SK-N-SH (cell line): Measurements from ENCODE around the gene CBX7. TPM values are rescaled to one million over a fixed set of nuclear protein-coding genes. Genes with fewer than 3 reads are reported as not detected.

Experiments
- CTCF ChIA-PET: fragments of 300-600, 350-600 bp; formaldehyde crosslinking; extraction: SDS; loops from one replicate; lab custom pipeline; 2021; lab: Yijun Ruan, JAX
- POLR2A ChIA-PET: fragments of 350-600 bp; sonication (Branson Sonifier 250); formaldehyde crosslinking; extraction: SDS; loops from one replicate; lab custom pipeline; 2020; ENCODE audit warnings: antibody characterized with exemption, inconsistent platforms; lab: Yijun Ruan, JAX
- DNase-seq: peaks from one replicate; pipeline ENCODE4 v3.0.0; 2012
- H2AFZ ChIP-seq: fragments of 200-600 bp; sonication (generic); 2 replicates; pipeline ENCODE4 v1.8.1; 2016; ENCODE audit warnings: antibody characterized with exemption, mild to moderate bottlenecking, low read depth
- H3F3A ChIP-seq: fragments of 200-600 bp; sonication (generic); replicated peaks from 2 replicates; pipeline ENCODE3; 2016; ENCODE audit warnings: antibody characterized with exemption, mild to moderate bottlenecking; ENCODE audit not compliant: insufficient read depth
- H3K27ac ChIP-seq, 2 experiments: fragments of 200-500 bp in 1 of 2; fragments of 200-600 bp in 1 of 2; sonication (Bioruptor generic) in 1 of 2; sonication (generic), shearing (Covaris generic) in 1 of 2; 2 replicates each; pipeline versions ENCODE4 v1.5.1 to v1.6.1; 2014 to 2016; ENCODE audit warnings: low read depth in 2 of 2, inconsistent platforms in 1 of 2, low read length in 1 of 2, mild to moderate bottlenecking in 1 of 2, mixed read lengths in 1 of 2
- H3K27me3 ChIP-seq: fragments of 200-600 bp; sonication (generic), shearing (Covaris generic); 2 replicates; pipeline ENCODE4 v1.6.1; 2016; ENCODE audit warnings: mixed run types; ENCODE audit not compliant: insufficient read depth
- H3K36me3 ChIP-seq, 2 experiments: fragments of 200-500 bp in 1 of 2; fragments of 200-600 bp in 1 of 2; sonication (Bioruptor generic) in 1 of 2; sonication (generic) in 1 of 2; replicated peaks in 1 of 2; 2 replicates each; pipeline versions ENCODE3 to v1.5.1; 2014 to 2016; ENCODE audit warnings: low read length in 1 of 2, mild to moderate bottlenecking in 1 of 2; ENCODE audit not compliant: insufficient read depth in 2 of 2, control insufficient read depth in 1 of 2
- H3K4me1 ChIP-seq, 2 experiments: fragments of 200-500 bp in 1 of 2; fragments of 200-600 bp in 1 of 2; sonication (Bioruptor generic) in 1 of 2; sonication (generic), shearing (Covaris generic) in 1 of 2; 2 replicates each; pipeline versions ENCODE4 v1.5.1 to v1.6.1; 2014 to 2016; ENCODE audit warnings: low read depth in 1 of 2, low read length in 1 of 2, mixed run types in 1 of 2; ENCODE audit not compliant: insufficient read depth in 2 of 2, control insufficient read depth in 1 of 2
- H3K4me2 ChIP-seq: fragments of 200-600 bp; sonication (generic), shearing (Covaris generic); 2 replicates; pipeline ENCODE4 v1.6.1; 2017; ENCODE audit warnings: mixed run types
- H3K4me3 ChIP-seq, 2 experiments: fragments of 200-500 bp in 1 of 2; fragments of 200-600 bp in 1 of 2; sonication (Bioruptor generic) in 1 of 2; sonication (generic), shearing (Covaris generic) in 1 of 2; 2 replicates each; pipeline versions ENCODE4 v1.5.1 to v1.8.1; 2014 to 2016; ENCODE audit warnings: low read depth in 2 of 2, inconsistent platforms in 1 of 2, low read length in 1 of 2, mild to moderate bottlenecking in 1 of 2, mixed read lengths in 1 of 2, moderate library complexity in 1 of 2
- H3K79me2 ChIP-seq: fragments of 200-600 bp; sonication (generic); 2 replicates; pipeline ENCODE4 v1.8.1; 2017; ENCODE audit warnings: mild to moderate bottlenecking; ENCODE audit not compliant: insufficient read depth
- H3K9ac ChIP-seq: fragments of 200-600 bp; sonication (generic); 2 replicates; pipeline ENCODE4 v1.6.1; 2017; ENCODE audit warnings: mixed run types
- H3K9me2 ChIP-seq: fragments of 200-600 bp; sonication (generic); 2 replicates; pipeline ENCODE4 v1.6.1; 2017; ENCODE audit warnings: mixed run types
- H3K9me3 ChIP-seq: fragments of 200-600 bp; sonication (generic); 2 replicates; pipeline ENCODE4 v1.6.1; 2017; ENCODE audit warnings: mixed run types, mild to moderate bottlenecking, moderate library complexity
- H4K20me1 ChIP-seq: fragments of 200-600 bp; sonication (generic); 2 replicates; pipeline ENCODE4 v1.6.1; 2017; ENCODE audit warnings: mild to moderate bottlenecking, mixed run types; ENCODE audit not compliant: insufficient read depth
- CHD2 ChIP-seq: fragments of 150-350 bp; IDR thresholded peaks from 2 replicates; pipeline ENCODE4 v1.6.1; 2018; ENCODE audit warnings: low read length; ENCODE audit not compliant: partially characterized antibody
- EZH2phosphoT487 ChIP-seq: fragments of 200-600 bp; sonication (generic); IDR thresholded peaks from 2 replicates; pipeline ENCODE4 v1.6.1; 2017; ENCODE audit warnings: low read depth, mixed run types, mild to moderate bottlenecking, antibody characterized with exemption, moderate library complexity, borderline replicate concordance
- FOXJ3 ChIP-seq: sonication (generic); formaldehyde crosslinking; IDR thresholded peaks from 2 replicates; pipeline ENCODE4 v1.5.1; 2020; ENCODE audit warnings: mild to moderate bottlenecking, missing genetic modification reagents
- FOXM1 ChIP-seq: IDR thresholded peaks from 2 replicates; pipeline ENCODE4 v1.4.0; 2012; ENCODE audit warnings: low read depth, mild to moderate bottlenecking
- MXI1 ChIP-seq: IDR thresholded peaks from 2 replicates; pipeline ENCODE4 v1.6.1; 2012; ENCODE audit warnings: mild to moderate bottlenecking, low read depth, low read length, improper control_type of control experiment
- NRF1 ChIP-seq: IDR thresholded peaks from 2 replicates; pipeline ENCODE4 v1.6.1; 2012; ENCODE audit warnings: low read depth, mild to moderate bottlenecking, low read length
- RAD21 ChIP-seq: IDR thresholded peaks from 2 replicates; pipeline ENCODE4 v1.6.1; 2012; ENCODE audit warnings: mild to moderate bottlenecking, low read length
- REST ChIP-seq: IDR thresholded peaks from 2 replicates; pipeline ENCODE4 v1.6.1; 2012; ENCODE audit warnings: mild to moderate bottlenecking, low read depth, low read length, moderate library complexity
- RFX5 ChIP-seq: IDR thresholded peaks from 2 replicates; pipeline ENCODE4 v1.6.1; 2012; ENCODE audit warnings: mild to moderate bottlenecking, improper control_type of control experiment, low read length
- TEAD4 ChIP-seq: IDR thresholded peaks from 2 replicates; pipeline ENCODE4 v1.4.0; 2012; ENCODE audit warnings: mild to moderate bottlenecking, borderline replicate concordance; ENCODE audit not compliant: insufficient read depth
- WGBS: methylation state at CpG from one replicate; pipeline ENCODE4 v1.1.6; 2017; ENCODE audit warnings: low lambda C conversion rate; 5-methylcytosine and 5-hydroxymethylcytosine counted together
- polyA plus RNA-seq, 3 experiments: library from polyadenylated mRNA; depleted of rRNA; stranded (reverse); fragments of >200 nt; gene quantifications; 2 replicates each; pipeline ENCODE4 v1.2.3, GENCODE V29; 2012

The CBX7 gene
- polyA plus RNA-seq (2012; rRNA removed) = 2.3 and 2.7 TPM in 2 replicates
- polyA plus RNA-seq (2012; cell fraction: cytosol; rRNA removed) = 1.4 and 2.3 TPM in 2 replicates
- 8.3 and 9.9 TPM in 2 replicates for polyA plus RNA-seq (2012; cell fraction: nucleus; rRNA removed)

- no peaks in the 10 kb centered on the region for H3K9me2 ChIP-seq
- CTCF ChIA-PET = no interaction called here
- H3K79me2 ChIP-seq = no peaks in the 10 kb centered on the region
- H3K36me3 ChIP-seq = no peaks in the 10 kb centered on the region
- peak within 1 kb of the TSS; percentile 53 to 56 for H3K4me3 ChIP-seq
- H2AFZ ChIP-seq = peak within 1 kb of the TSS; percentile 74; the same call in 1 of the 2 replicates
- H3K27me3 ChIP-seq = peaks cover 14% of the 10 kb centered on the region; the same call in 1 of the 2 replicates
- H3K4me2 ChIP-seq = peak within 1 kb of the TSS; percentile 68
- no peaks in the 10 kb centered on the region for H3F3A ChIP-seq
- H3K9me3 ChIP-seq = no peaks in the 10 kb centered on the region
- peaks cover 0 to 2% of the 10 kb centered on the region in 2 experiments; a peak in 1 of 4 replicates for H3K4me1 ChIP-seq
- POLR2A ChIA-PET = interaction anchor here (1.8 kb wide), 1 partner anchor 166 kb away, joined by 5 read pairs; no protein-coding TSS in a partner anchor
- DNase-seq = peak; percentile 94
- WGBS = 0% methylated on average over 4 of the region's 98 CpGs
- H3K27ac ChIP-seq = no peak within 1 kb of the TSS
- no peaks in the 10 kb centered on the region for H4K20me1 ChIP-seq
- TF ChIP-seq NRF1 (peak; percentile 70), FOXM1 (no peak)
- no peak within 1 kb of the TSS; the same call in 1 of the 2 replicates for H3K9ac ChIP-seq
Observed at GRCh38 chr22:39152511-39153219, at the start of gene CBX7. Gene CBX7, minus strand, starts transcription at chr22:39152680. Its CDS starts 236 bp downstream, at chr22:39152444.

GRCh38 chr22:39197578-39197977 lies 45.1 kb upstream of the CBX7 start:
- no peak overlapping the region for H2AFZ ChIP-seq
- POLR2A ChIA-PET = no interaction called here
- no peak for TF ChIP-seq CHD2
- no peak for TF ChIP-seq RAD21
- TF ChIP-seq MXI1 = no peak
- TF ChIP-seq RFX5 = no peak
- TF ChIP-seq REST = no peak
- no peak for TF ChIP-seq EZH2phosphoT487
- no peak for TF ChIP-seq TEAD4
- TF ChIP-seq FOXJ3 = no peak
- TF ChIP-seq, all 33 proteins: peak for 0
- Histone ChIP-seq H3K27me3 (no peaks in the 10 kb centered on the region), H3K9ac (no peak overlapping the region), H3K79me2 (no peaks in the 10 kb centered on the region), H3K4me2 (no peak overlapping the region), H3K4me1 (no peaks in the 10 kb centered on the region), H3K4me3 (no peak overlapping the region), H3K9me2 (no peaks in the 10 kb centered on the region), H3K9me3 (no peaks in the 10 kb centered on the region), H3K36me3 (no peaks in the 10 kb centered on the region), H3F3A (no peaks in the 10 kb centered on the region), H3K27ac (no peak overlapping the region), H4K20me1 (no peaks in the 10 kb centered on the region)
- no peak for DNase-seq
- 71% methylated on average over 5 of the region's 5 CpGs for WGBS
- CTCF ChIA-PET = no interaction called here
